ENCODE results near the gene IQCM.

DNA sequence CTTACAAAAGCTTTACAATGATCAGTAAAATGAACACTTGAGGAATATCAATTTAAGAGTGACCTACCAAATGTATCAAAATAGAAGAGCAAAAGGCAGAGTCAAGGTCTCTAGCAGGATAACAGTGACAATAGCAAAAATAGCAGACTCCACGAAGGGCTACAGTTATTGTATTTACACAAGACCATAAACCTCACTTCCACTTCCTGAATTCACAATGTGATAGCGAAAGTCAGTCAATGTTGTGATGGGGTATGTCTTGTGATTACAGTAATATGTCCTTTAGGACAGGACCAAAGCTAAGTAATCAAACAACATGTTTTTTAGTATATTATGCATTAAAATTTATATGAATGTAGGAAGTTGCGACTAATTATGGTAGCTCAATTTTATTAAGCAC lies 139.6 kb downstream of the IQCM start:
- TF ChIP-seq, protein P1, sequence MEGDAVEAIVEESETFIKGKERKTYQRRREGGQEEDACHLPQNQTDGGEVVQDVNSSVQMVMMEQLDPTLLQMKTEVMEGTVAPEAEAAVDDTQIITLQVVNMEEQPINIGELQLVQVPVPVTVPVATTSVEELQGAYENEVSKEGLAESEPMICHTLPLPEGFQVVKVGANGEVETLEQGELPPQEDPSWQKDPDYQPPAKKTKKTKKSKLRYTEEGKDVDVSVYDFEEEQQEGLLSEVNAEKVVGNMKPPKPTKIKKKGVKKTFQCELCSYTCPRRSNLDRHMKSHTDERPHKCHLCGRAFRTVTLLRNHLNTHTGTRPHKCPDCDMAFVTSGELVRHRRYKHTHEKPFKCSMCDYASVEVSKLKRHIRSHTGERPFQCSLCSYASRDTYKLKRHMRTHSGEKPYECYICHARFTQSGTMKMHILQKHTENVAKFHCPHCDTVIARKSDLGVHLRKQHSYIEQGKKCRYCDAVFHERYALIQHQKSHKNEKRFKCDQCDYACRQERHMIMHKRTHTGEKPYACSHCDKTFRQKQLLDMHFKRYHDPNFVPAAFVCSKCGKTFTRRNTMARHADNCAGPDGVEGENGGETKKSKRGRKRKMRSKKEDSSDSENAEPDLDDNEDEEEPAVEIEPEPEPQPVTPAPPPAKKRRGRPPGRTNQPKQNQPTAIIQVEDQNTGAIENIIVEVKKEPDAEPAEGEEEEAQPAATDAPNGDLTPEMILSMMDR (IDR thresholded peaks at IDR 0.05): no peak
- TF ChIP-seq POLR2A (IDR thresholded peaks at IDR 0.05): no peak
